Stomach (tissue), 9 donors: ENCODE measurements around the gene PRKG1. TPM values are rescaled to one million over a fixed set of nuclear protein-coding genes. Genes with fewer than 3 reads are reported as not detected.

Experiments used
- DNase-seq, 2 donors: peaks; one replicate each; pipeline versions ENCODE4 v3.0.0 to v3.0.0-alpha.2; 2013 to 2019
- H3K27ac ChIP-seq, 5 donors: fragments of 200-600 bp in 4 of 5; sonication (generic) in 4 of 5; one replicate each; pipeline ENCODE4 v1.5.1; 2013 to 2019; ENCODE audit warnings: mild to moderate bottlenecking in 1 of 5, moderate library complexity in 1 of 5
- H3K27me3 ChIP-seq, 3 donors: fragments of 200-600 bp; sonication (generic); one replicate each; pipeline ENCODE4 v1.5.1; 2017 to 2019; ENCODE audit warnings: mixed run types in 1 of 3
- H3K36me3 ChIP-seq, 4 donors: fragments of 200-600 bp; sonication (generic); 1 replicate in 3 of 4; 2 replicates in 1 of 4; pipeline ENCODE4 v1.5.1; 2016 to 2019
- H3K4me1 ChIP-seq, 4 donors: fragments of 200-600 bp; sonication (generic); one replicate each; pipeline ENCODE4 v1.5.1; 2016 to 2019
- H3K4me3 ChIP-seq, 4 donors: fragments of 200-600 bp; sonication (generic) in 3 of 4; one replicate each; pipeline ENCODE4 v1.5.1; 2016 to 2019; ENCODE audit warnings: mild to moderate bottlenecking in 1 of 4
- H3K9me3 ChIP-seq, 4 donors: fragments of 200-600 bp; sonication (generic); one replicate each; pipeline ENCODE4 v1.5.1; 2016 to 2019
- CTCF ChIP-seq, 7 experiments: fragments of 450-650 bp in 4 of 7; fragments of 200-600 bp in 3 of 7; sonication (generic) in 3 of 7; IDR thresholded peaks; one replicate each; pipeline ENCODE4 v1.5.1; 2016 to 2019; ENCODE audit warnings: antibody characterized with exemption in 7 of 7, control low read depth in 2 of 7, mild to moderate bottlenecking in 1 of 7
- EP300 ChIP-seq: sonication (generic); formaldehyde crosslinking; IDR thresholded peaks from one replicate; pipeline ENCODE4 v1.6.1; 2017; ENCODE audit warnings: antibody characterized with exemption
- POLR2A ChIP-seq, 4 donors: fragments of 450-650 bp; IDR thresholded peaks; one replicate each; pipeline ENCODE4 v1.6.1; 2016; ENCODE audit warnings: antibody characterized with exemption in 4 of 4, control low read depth in 2 of 4, mild to moderate bottlenecking in 1 of 4, moderate library complexity in 1 of 4
- POLR2AphosphoS5 ChIP-seq, 3 donors: sonication (generic); formaldehyde crosslinking; IDR thresholded peaks; one replicate each; pipeline ENCODE4 v1.6.1; 2016; ENCODE audit warnings: antibody characterized with exemption in 3 of 3
- whole genome bisulfite sequencing, 5 donors: extraction: QIAGEN DNeasy Blood & Tissue Kit in 3 of 5; methylation state at CpG; one replicate each; pipeline versions ENCODE4 v1.1.5 to v1.1.7; 2013 to 2018; 5-methylcytosine and 5-hydroxymethylcytosine counted together
- intact Hi-C: fragments of 100-400 bp; cut with DNase I; formaldehyde crosslinking; loops from one replicate; pipeline ENCODE4 v1.15.1; 2023; ENCODE audit warnings: low total_unique reads
- polyA plus RNA-seq, 3 donors: library from polyadenylated mRNA; stranded (reverse); fragments of 200-250 nt; gene quantifications; one replicate each; pipeline ENCODE4 v1.2.3, GENCODE V29; 2013
- total RNA-seq, 5 donors: library from RNA; depleted of rRNA; stranded (reverse); fragments of >200 nt; gene quantifications; one replicate each; pipeline versions ENCODE4 v1.1.0 to v1.2.3, GENCODE V29; 2014 to 2016
- donor health status: healthy with polysubstance abuse.
- donor health status: Bipolar disorder and iron deficiency.
- donor health status: healthy.

Gene PRKG1
- total and polyA plus RNA-seq, 8 donors: 1.5 to 89.2 (median 14.3) TPM

- 77 to 87% (median 85%) methylated on average over 2 of the region's 2 CpGs for WGBS, 5 donors
Measured at GRCh38 chr10:52056291-52056690, 982.0 kb downstream of the PRKG1 start.

GRCh38 chr10:52059089-52059488, 984.8 kb downstream of the PRKG1 start:
- H3K27me3 ChIP-seq: no peaks in the 10 kb centered on the region
- H3K9me3 ChIP-seq: no peaks in the 10 kb centered on the region
- WGBS, 5 donors: 55 to 80% (median 68%) methylated on average over 1 of the region's 1 CpG
- H3K27ac ChIP-seq: no peak overlapping the region
- peaks cover 0 to 3% (median 0%) of the 10 kb centered on the region in 4 donors for H3K36me3 ChIP-seq
- DNase-seq: no peak
- TF ChIP-seq POLR2AphosphoS5 (IDR thresholded peaks at IDR 0.05) (no peak), CTCF (IDR thresholded peaks at IDR 0.05) (no peak), POLR2A (IDR thresholded peaks at IDR 0.05) (no peak), EP300 (no peak)
- no peaks in the 10 kb centered on the region for H3K4me1 ChIP-seq
- H3K4me3 ChIP-seq: no peak overlapping the region
- intact Hi-C loops: no loop called here

More at GRCh38 chr10:52056291-52056690, 982.0 kb downstream of the PRKG1 start:
- intact Hi-C loops: no loop called here
- no peaks in the 10 kb centered on the region for H3K36me3 ChIP-seq
- no peak overlapping the region for H3K4me3 ChIP-seq
- no peaks in the 10 kb centered on the region for H3K4me1 ChIP-seq
- H3K9me3 ChIP-seq: no peaks in the 10 kb centered on the region
- H3K27ac ChIP-seq: no peak overlapping the region
- no peak for DNase-seq
- no peaks in the 10 kb centered on the region for H3K27me3 ChIP-seq
- TF ChIP-seq POLR2AphosphoS5 (IDR thresholded peaks at IDR 0.05) (no peak), POLR2A (IDR thresholded peaks at IDR 0.05) (no peak), CTCF (IDR thresholded peaks at IDR 0.05) (no peak), EP300 (no peak)

GRCh38 chr10:52063159-52063558, 988.9 kb downstream of the PRKG1 start:
- no peaks in the 10 kb centered on the region for H3K4me1 ChIP-seq
- no peaks in the 10 kb centered on the region for H3K27me3 ChIP-seq
- H3K36me3 ChIP-seq: peaks cover 0 to 4% (median 0%) of the 10 kb centered on the region in 4 donors
- H3K27ac ChIP-seq: no peak overlapping the region
- no peak for TF ChIP-seq POLR2A (IDR thresholded peaks at IDR 0.05)
- no peak for TF ChIP-seq CTCF (IDR thresholded peaks at IDR 0.05)
- no peak overlapping the region for H3K4me3 ChIP-seq
- intact Hi-C loops: no loop called here
- no peaks in the 10 kb centered on the region for H3K9me3 ChIP-seq
- 88 to 94% (median 93%) methylated on average over 10 of the region's 10 CpGs for WGBS, 5 donors
- no peak for DNase-seq

- Histone ChIP-seq H3K4me3 (no peak overlapping the region), H3K27me3 (no peaks in the 10 kb centered on the region), H3K27ac (no peak overlapping the region), H3K9me3 (no peaks in the 10 kb centered on the region), H3K36me3 (peaks cover 0 to 4% (median 0%) of the 10 kb centered on the region in 4 donors), H3K4me1 (no peaks in the 10 kb centered on the region)
- no peak for TF ChIP-seq EP300
- TF ChIP-seq POLR2A (IDR thresholded peaks at IDR 0.05): no peak
- no peak for TF ChIP-seq POLR2AphosphoS5 (IDR thresholded peaks at IDR 0.05)
- TF ChIP-seq CTCF (IDR thresholded peaks at IDR 0.05): no peak
- WGBS, 5 donors: 67 to 89% (median 85%) methylated on average over 3 to 9 of the region's 9 CpGs
- intact Hi-C loops: no loop called here
- DNase-seq: no peak
Measured at GRCh38 chr10:52064084-52064845, 990.0 kb downstream of the PRKG1 start.
